ENCODE measurements around the gene GOLGA6A. TPM values are rescaled to one million over a fixed set of nuclear protein-coding genes. Genes with fewer than 3 reads are reported as not detected.

GOLGA6A gene
- total and polyA plus RNA-seq, 2 of the 8 experiments (the other 6 are each of a cell fraction or from before 2014, with no cell fraction given), result 0.80 to 1.0 TPM

DNA sequence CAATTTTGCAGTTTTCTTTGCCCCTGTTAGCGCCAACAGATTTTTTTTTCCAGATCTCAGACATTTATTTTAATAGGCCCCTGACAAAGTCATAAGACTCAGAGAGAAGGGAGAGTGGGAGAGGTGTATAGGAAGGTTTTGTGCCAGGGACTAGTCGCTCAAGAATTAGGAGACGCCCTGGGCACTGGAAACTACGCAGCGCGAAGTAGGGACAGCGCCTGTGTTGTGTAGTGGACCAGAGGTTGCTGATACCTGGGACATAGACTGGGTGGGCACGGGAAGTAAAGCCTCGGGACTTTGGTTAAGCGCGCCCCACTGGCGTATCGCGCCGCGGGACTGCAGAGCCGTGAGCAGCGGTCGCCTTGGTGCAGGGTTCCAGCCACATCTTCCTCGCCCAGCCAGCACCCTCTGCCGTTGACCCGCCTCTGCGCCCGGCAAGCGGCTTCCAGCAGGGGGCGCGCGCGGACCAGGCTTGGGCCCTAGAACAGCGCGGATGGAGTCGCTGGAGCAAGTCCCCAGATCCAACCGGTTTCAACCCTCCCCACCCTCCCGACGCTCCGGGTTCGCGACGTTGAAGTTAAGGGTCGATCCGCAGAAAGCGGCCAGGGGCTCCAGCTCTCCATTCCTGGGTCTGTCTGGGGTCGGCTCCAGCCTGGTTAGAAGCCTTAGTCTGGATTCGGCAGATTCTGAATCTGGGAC is 45.1 kb upstream of the GOLGA6A start (continued):
- TF ChIP-seq RNF2 (IDR thresholded peaks at IDR 0.05; ENCODE audit: borderline replicate concordance, low read depth, low read length, missing control alignments, poor library complexity, severe bottlenecking), result no peak
- no peak for TF ChIP-seq SRF (IDR thresholded peaks at IDR 0.05; ENCODE audit: low read depth, low read length)
- TF ChIP-seq HDAC6 (IDR thresholded peaks at IDR 0.05; ENCODE audit: low read depth, low read length), result no peak
- TF ChIP-seq YY1 (IDR thresholded peaks at IDR 0.05; ENCODE audit: low read depth, low read length), result peak; percentile 30; the same call in 1 of the 2 replicates
- 0 out of 2 replicates have a peak, but pooled peaks have one; percentile 61 for TF ChIP-seq JUN (IDR thresholded peaks at IDR 0.05; ENCODE audit: low read depth, low read length)
- TF ChIP-seq HDAC2 (IDR thresholded peaks at IDR 0.05; ENCODE audit: borderline replicate concordance in 1 of 2, low read depth in 2 of 2, low read length in 2 of 2), result no peak
- TF ChIP-seq TEAD4 (IDR thresholded peaks at IDR 0.05; ENCODE audit: low read depth, low read length), result no peak
- TF ChIP-seq, protein P1, sequence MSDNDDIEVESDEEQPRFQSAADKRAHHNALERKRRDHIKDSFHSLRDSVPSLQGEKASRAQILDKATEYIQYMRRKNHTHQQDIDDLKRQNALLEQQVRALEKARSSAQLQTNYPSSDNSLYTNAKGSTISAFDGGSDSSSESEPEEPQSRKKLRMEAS (IDR thresholded peaks at IDR 0.05), result peak; percentile 78
- TF ChIP-seq RXRA (IDR thresholded peaks at IDR 0.05; ENCODE audit: insufficient read depth, low read depth, low read length), result no peak
- TF ChIP-seq SP1 (IDR thresholded peaks at IDR 0.05; ENCODE audit: low read depth, low read length), result no peak
- TF ChIP-seq SP4 (IDR thresholded peaks at IDR 0.05; ENCODE audit: low read length), result no peak
- no peak for TF ChIP-seq KDM4A (IDR thresholded peaks at IDR 0.05; ENCODE audit: low read depth, low read length, severe bottlenecking)
- no peak for TF ChIP-seq TCF12 (IDR thresholded peaks at IDR 0.05; ENCODE audit: low read depth, low read length)
- TF ChIP-seq, protein P2, sequence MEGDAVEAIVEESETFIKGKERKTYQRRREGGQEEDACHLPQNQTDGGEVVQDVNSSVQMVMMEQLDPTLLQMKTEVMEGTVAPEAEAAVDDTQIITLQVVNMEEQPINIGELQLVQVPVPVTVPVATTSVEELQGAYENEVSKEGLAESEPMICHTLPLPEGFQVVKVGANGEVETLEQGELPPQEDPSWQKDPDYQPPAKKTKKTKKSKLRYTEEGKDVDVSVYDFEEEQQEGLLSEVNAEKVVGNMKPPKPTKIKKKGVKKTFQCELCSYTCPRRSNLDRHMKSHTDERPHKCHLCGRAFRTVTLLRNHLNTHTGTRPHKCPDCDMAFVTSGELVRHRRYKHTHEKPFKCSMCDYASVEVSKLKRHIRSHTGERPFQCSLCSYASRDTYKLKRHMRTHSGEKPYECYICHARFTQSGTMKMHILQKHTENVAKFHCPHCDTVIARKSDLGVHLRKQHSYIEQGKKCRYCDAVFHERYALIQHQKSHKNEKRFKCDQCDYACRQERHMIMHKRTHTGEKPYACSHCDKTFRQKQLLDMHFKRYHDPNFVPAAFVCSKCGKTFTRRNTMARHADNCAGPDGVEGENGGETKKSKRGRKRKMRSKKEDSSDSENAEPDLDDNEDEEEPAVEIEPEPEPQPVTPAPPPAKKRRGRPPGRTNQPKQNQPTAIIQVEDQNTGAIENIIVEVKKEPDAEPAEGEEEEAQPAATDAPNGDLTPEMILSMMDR (IDR thresholded peaks at IDR 0.05; ENCODE audit: control extremely low read depth in 1 of 3, insufficient read depth in 1 of 3, low read depth in 1 of 3, low read length in 3 of 3), result peak in 2 of 3 experiments; percentile 99; a peak in 3 of 4 replicates
- TF ChIP-seq GABPA (IDR thresholded peaks at IDR 0.05; ENCODE audit: borderline replicate concordance, insufficient read depth, low read length), result peak; percentile 73; the same call in 1 of the 2 replicates
- no peak for TF ChIP-seq BRCA1 (IDR thresholded peaks at IDR 0.05; ENCODE audit: low read depth, low read length)
- TF ChIP-seq MAFK (IDR thresholded peaks at IDR 0.05; ENCODE audit: low read depth, low read length), result no peak
- TF ChIP-seq EP300 (IDR thresholded peaks at IDR 0.05; ENCODE audit: borderline replicate concordance in 1 of 2, low read depth in 2 of 2, low read length in 2 of 2), result no peak

All from H1 (cell line).